ENCODE measurements around the gene CAPZB. TPM values are rescaled to one million over a fixed set of nuclear protein-coding genes. Genes with fewer than 3 reads are reported as not detected.

The CAPZB gene
- total and polyA plus RNA-seq, 2 experiments from 2014 or later, result 229 to 494 TPM

GRCh38 chr1:19312782-19313635 lies 172.3 kb downstream of the CAPZB start:
- H3K36me3 ChIP-seq (ENCODE audit: low read depth), result peaks cover under 1% of the 10 kb centered on the region; the same call in 1 of the 2 replicates
- H3K9me2 ChIP-seq (ENCODE audit: insufficient read depth), result no peaks in the 10 kb centered on the region
- peaks cover 51% of the 10 kb centered on the region for H3K79me2 ChIP-seq (ENCODE audit: insufficient read depth)
- in situ Hi-C loops (cut with MboI), result no loop called here
- no peaks in the 10 kb centered on the region; the same call in 1 of the 2 replicates for H4K20me1 ChIP-seq (ENCODE audit: insufficient read depth)
- no peak for TF ChIP-seq EZH2 (IDR thresholded peaks at IDR 0.05; ENCODE audit: insufficient read depth, poor library complexity, severe bottlenecking)
- TF ChIP-seq EZH2phosphoT487 (IDR thresholded peaks at IDR 0.05; ENCODE audit: insufficient read depth, low read depth), result no peak
- peak overlapping the region; percentile 90 for H3K4me2 ChIP-seq (ENCODE audit: unreplicated experiment)
- DNase-seq, result no peak
- H3F3A ChIP-seq (ENCODE audit: insufficient read depth), result 0 out of 2 replicates have a peak, but pooled peaks cover 8% of the 10 kb centered on the region
- no peaks in the 10 kb centered on the region for H3K9me3 ChIP-seq (ENCODE audit: low read depth)
- 28 to 30% methylated on average over 20 of the region's 20 CpGs for WGBS, 2 experiments (ENCODE audit: low coverage in 1 of 2, low lambda C conversion rate in 2 of 2, missing lambda C conversion rate in 2 of 2)
- peak overlapping the region; percentile 88 for H3K9ac ChIP-seq
- peak overlapping the region; percentile 76 for H3K27ac ChIP-seq
- H2AFZ ChIP-seq, result peak overlapping the region; percentile 73
- peaks cover 19% of the 10 kb centered on the region for H3K4me1 ChIP-seq (ENCODE audit: insufficient read depth)
- peak overlapping the region; percentile 82 for H3K4me3 ChIP-seq
- no peaks in the 10 kb centered on the region for H3K27me3 ChIP-seq (replicated peaks; ENCODE audit: insufficient read depth)

- Histone ChIP-seq H3F3A (ENCODE audit: insufficient read depth) (0 out of 2 replicates have a peak, but pooled peaks cover 8% of the 10 kb centered on the region), H3K36me3 (ENCODE audit: low read depth) (peaks cover 7% of the 10 kb centered on the region; the same call in 1 of the 2 replicates), H3K27me3 (replicated peaks; ENCODE audit: insufficient read depth) (no peaks in the 10 kb centered on the region), H4K20me1 (ENCODE audit: insufficient read depth) (no peaks in the 10 kb centered on the region; the same call in 1 of the 2 replicates), H3K4me2 (ENCODE audit: unreplicated experiment) (peak within 1 kb of the TSS; percentile 98), H3K79me2 (ENCODE audit: insufficient read depth) (peaks cover 44% of the 10 kb centered on the region), H3K4me1 (ENCODE audit: insufficient read depth) (peaks cover 19% of the 10 kb centered on the region), H3K9me2 (ENCODE audit: insufficient read depth) (no peaks in the 10 kb centered on the region), H3K27ac (peak within 1 kb of the TSS; percentile 76), H3K9ac (peak within 1 kb of the TSS; percentile 88), H2AFZ (peak within 1 kb of the TSS; percentile 79), H3K4me3 (peak within 1 kb of the TSS; percentile 82), H3K9me3 (ENCODE audit: low read depth) (no peaks in the 10 kb centered on the region)
- in situ Hi-C loops (cut with MboI), result no loop called here
- 2% methylated on average over 65 to 94 of the region's 105 CpGs for WGBS, 2 experiments (ENCODE audit: low coverage in 1 of 2, low lambda C conversion rate in 2 of 2, missing lambda C conversion rate in 2 of 2)
- TF ChIP-seq EZH2 (IDR thresholded peaks at IDR 0.05; ENCODE audit: insufficient read depth, poor library complexity, severe bottlenecking) (no peak), EZH2phosphoT487 (IDR thresholded peaks at IDR 0.05; ENCODE audit: insufficient read depth, low read depth) (no peak)
- DNase-seq, result peak; percentile 98
Measured at GRCh38 chr1:19311931-19312781, 173.2 kb downstream of the CAPZB start, which contains the start of the genes AKR7A2 and SLC66A1. Gene AKR7A2, minus strand, starts transcription at chr1:19312144. Its CDS starts 20 bp downstream, at chr1:19312124. Gene SLC66A1, plus strand, starts transcription at chr1:19312326. Its CDS starts 5,352 bp downstream, at chr1:19317678.

- Histone ChIP-seq H2AFZ (peak overlapping the region; percentile 79), H3K9me3 (ENCODE audit: low read depth) (no peaks in the 10 kb centered on the region), H3K4me1 (ENCODE audit: insufficient read depth) (peaks cover 19% of the 10 kb centered on the region), H3F3A (ENCODE audit: insufficient read depth) (0 out of 2 replicates have a peak, but pooled peaks cover 8% of the 10 kb centered on the region), H4K20me1 (ENCODE audit: insufficient read depth) (no peaks in the 10 kb centered on the region; the same call in 1 of the 2 replicates), H3K4me3 (peak overlapping the region; percentile 82), H3K27me3 (replicated peaks; ENCODE audit: insufficient read depth) (no peaks in the 10 kb centered on the region), H3K4me2 (ENCODE audit: unreplicated experiment) (peak overlapping the region; percentile 98), H3K36me3 (ENCODE audit: low read depth) (peaks cover 7% of the 10 kb centered on the region; the same call in 1 of the 2 replicates), H3K27ac (peak overlapping the region; percentile 43), H3K9me2 (ENCODE audit: insufficient read depth) (no peaks in the 10 kb centered on the region), H3K79me2 (ENCODE audit: insufficient read depth) (peaks cover 43% of the 10 kb centered on the region), H3K9ac (peak overlapping the region; percentile 88)
- in situ Hi-C loops (cut with MboI), result no loop called here
- DNase-seq, result no peak
- 0 to 1% methylated on average over 19 to 27 of the region's 29 CpGs for WGBS, 2 experiments (ENCODE audit: low coverage in 1 of 2, low lambda C conversion rate in 2 of 2, missing lambda C conversion rate in 2 of 2)
- TF ChIP-seq EZH2phosphoT487 (IDR thresholded peaks at IDR 0.05; ENCODE audit: insufficient read depth, low read depth) (no peak), EZH2 (IDR thresholded peaks at IDR 0.05; ENCODE audit: insufficient read depth, poor library complexity, severe bottlenecking) (no peak)
Measured at GRCh38 chr1:19311503-19311930, 173.8 kb downstream of the CAPZB start.
